K562 (cell line): ENCODE results near the gene MPZL1. TPM values are rescaled to one million over a fixed set of nuclear protein-coding genes. Genes with fewer than 3 reads are reported as not detected.
A peak's percentile ranks its signal among the peaks of the same experiment; 100 is the strongest.

ENCODE experiments used
- ARID1B ChIP-seq: fragments of 450-650 bp; IDR thresholded peaks from 2 replicates; pipeline ENCODE4 v1.6.1; 2016; ENCODE audit warnings: antibody characterized with exemption, mild to moderate bottlenecking, inconsistent platforms
- BRCA1 ChIP-seq, 2 experiments: fragments of 450-650 bp in 1 of 2; sonication (generic) in 1 of 2; formaldehyde crosslinking in 1 of 2; IDR thresholded peaks; 2 replicates each; pipeline versions ENCODE4 v1.5.0 to v1.6.1; 2017 to 2020; ENCODE audit warnings: mild to moderate bottlenecking in 1 of 2, missing genetic modification reagents in 1 of 2
- CBFA2T2 ChIP-seq: fragments of 450-650 bp; conservative IDR thresholded peaks from 2 replicates; pipeline ENCODE4 v1.6.1; 2017; ENCODE audit warnings: mild to moderate bottlenecking
- CREB1 ChIP-seq, 2 experiments: sonication (generic) in 1 of 2; formaldehyde crosslinking in 1 of 2; IDR thresholded peaks; 2 replicates each; pipeline versions ENCODE4 v1.6.1 to v1.8.0; 2012 to 2022; ENCODE audit warnings: inconsistent platforms in 1 of 2, mild to moderate bottlenecking in 1 of 2, missing genetic modification reagents in 1 of 2, moderate library complexity in 1 of 2
- GMEB1 ChIP-seq: fragments of 250-450 bp; sonication (Bioruptor Pico); IDR thresholded peaks from 2 replicates; pipeline ENCODE4 v1.4.0; 2020; ENCODE audit warnings: mild to moderate bottlenecking
- GTF2A2 ChIP-seq: IDR thresholded peaks from 2 replicates; pipeline ENCODE4 v1.6.1; 2016; ENCODE audit warnings: mild to moderate bottlenecking, missing genetic modification characterization, missing compliant biosample characterization
- HINFP ChIP-seq: fragments of 450-650 bp; conservative IDR thresholded peaks from 2 replicates; pipeline ENCODE4 v1.6.1; 2016; ENCODE audit warnings: missing genetic modification characterization, low read depth, mild to moderate bottlenecking, control low read depth, missing compliant biosample characterization
- HNRNPL ChIP-seq: fragments of 200-400 bp; formaldehyde crosslinking; IDR thresholded peaks from 2 replicates; pipeline ENCODE4 v1.6.1; 2017; ENCODE audit warnings: low read depth, mild to moderate bottlenecking, low read length
- KDM5B ChIP-seq: fragments of 200-600 bp; sonication (generic); IDR thresholded peaks from 2 replicates; pipeline ENCODE4 v1.6.1; 2012; ENCODE audit warnings: low read depth, mild to moderate bottlenecking, moderate library complexity, low read length, control low read depth, inconsistent platforms; ENCODE audit not compliant: insufficient replicate concordance
- MTA1 ChIP-seq: fragments of 450-650 bp; IDR thresholded peaks from 2 replicates; pipeline ENCODE4 v1.6.1; 2017; ENCODE audit warnings: borderline replicate concordance
- NEUROD1 ChIP-seq: fragments of 150-350 bp; IDR thresholded peaks from 2 replicates; pipeline ENCODE4 v1.6.1; 2014; ENCODE audit warnings: borderline replicate concordance, low read length, low read depth; ENCODE audit not compliant: partially characterized antibody
- NFRKB ChIP-seq: fragments of 450-650 bp; IDR thresholded peaks from 2 replicates; pipeline ENCODE4 v1.6.1; 2016; ENCODE audit warnings: low read depth
- PHF21A ChIP-seq: fragments of 450-650 bp; IDR thresholded peaks from 2 replicates; pipeline ENCODE4 v1.6.1; 2017; ENCODE audit warnings: low read depth, borderline replicate concordance
- PPARD ChIP-seq: fragments of 250-450 bp; sonication (Bioruptor Pico); IDR thresholded peaks from 2 replicates; pipeline ENCODE4 v1.8.0; 2022; ENCODE audit warnings: inconsistent platforms, mild to moderate bottlenecking, moderate library complexity
- PTRF ChIP-seq: fragments of 450-650 bp; IDR thresholded peaks from 2 replicates; pipeline ENCODE4 v1.6.1; 2016; ENCODE audit warnings: mild to moderate bottlenecking, missing genetic modification characterization, missing compliant biosample characterization
- RAD21 ChIP-seq, 2 experiments: fragments of 250-450 bp in 1 of 2; fragments of 450-650 bp in 1 of 2; sonication (Bioruptor Pico) in 1 of 2; formaldehyde crosslinking in 1 of 2; IDR thresholded peaks in 1 of 2; conservative IDR thresholded peaks in 1 of 2; 2 replicates each; pipeline versions ENCODE4 v1.4.0 to v1.8.0; 2020 to 2022; ENCODE audit warnings: mild to moderate bottlenecking in 2 of 2, moderate library complexity in 1 of 2
- RCOR1 ChIP-seq, 2 experiments: IDR thresholded peaks; 2 replicates each; pipeline ENCODE4 v1.6.1; 2012; ENCODE audit warnings: low read depth in 2 of 2, low read length in 2 of 2, borderline replicate concordance in 1 of 2, improper control_type of control experiment in 1 of 2
- SAP30 ChIP-seq: fragments of 200-600 bp; sonication (generic); IDR thresholded peaks from 2 replicates; pipeline ENCODE4 v1.6.1; 2012; ENCODE audit warnings: borderline replicate concordance, low read depth, mild to moderate bottlenecking, moderate library complexity, low read length, control low read depth, inconsistent platforms; ENCODE audit not compliant: insufficient read depth, poor library complexity, severe bottlenecking
- SP1 ChIP-seq: sonication (generic); formaldehyde crosslinking; IDR thresholded peaks from 2 replicates; pipeline ENCODE4 v1.8.1; 2022; ENCODE audit warnings: mild to moderate bottlenecking, missing genetic modification reagents
- ZNF134 ChIP-seq: fragments of 250-450 bp; sonication (Bioruptor Pico); conservative IDR thresholded peaks from 2 replicates; pipeline ENCODE4 v1.4.0; 2020
- ZNF140 ChIP-seq: fragments of 250-450 bp; sonication (Bioruptor Pico); IDR thresholded peaks from 2 replicates; pipeline ENCODE4 v1.8.0; 2021; ENCODE audit warnings: moderate library complexity, mild to moderate bottlenecking, inconsistent platforms
- ZNF668 ChIP-seq: fragments of 250-450 bp; sonication (Bioruptor Pico); IDR thresholded peaks from 2 replicates; pipeline ENCODE4 v1.8.0; 2022; ENCODE audit warnings: mild to moderate bottlenecking, inconsistent platforms
- polyA plus RNA-seq, 8 experiments: library from polyadenylated mRNA; depleted of rRNA in 4 of 8; stranded (reverse) in 5 of 8; unstranded in 3 of 8; fragments of >200 nt; fragmentation: Nextera tagmentation in 2 of 8; fragmentation: Illumina TruSeq in 1 of 8; extraction: Ambion mirVana in 2 of 8; extraction: Trizol in 1 of 8; gene quantifications; 2 replicates each; pipeline versions ENCODE4 v1.2.1 to v1.2.3, GENCODE V29; 2011 to 2014; ENCODE audit warnings: inconsistent platforms in 1 of 8, missing spikeins in 1 of 8
- total RNA-seq, 7 experiments: library from RNA; depleted of rRNA in 6 of 7; stranded (reverse); fragments of >200 nt in 6 of 7; fragmentation: Illumina TruSeq in 2 of 7; extraction: Trizol in 2 of 7; gene quantifications; 2 replicates each; pipeline versions ENCODE4 v1.2.1 to v1.2.3, GENCODE V29; 2011 to 2021; ENCODE audit warnings: low replicate concordance in 1 of 7
- TF ChIP-seq, protein P1 (sequence below): fragments of 250-450 bp; sonication (Bioruptor Pico); IDR thresholded peaks from 2 replicates; pipeline ENCODE4 v1.8.0; 2022; ENCODE audit warnings: inconsistent platforms, mild to moderate bottlenecking, moderate library complexity, borderline replicate concordance

The MPZL1 gene
- total and polyA plus RNA-seq, 9 of the 15 experiments (the other 6 are each of a cell fraction or from before 2014, with no cell fraction given) = 14.5 to 153 (median 66.5) TPM

GRCh38 chr1:167720965-167721616 lies 691 bp upstream of the MPZL1 start (continued):
- 0 out of 2 replicates have a peak, but pooled peaks have one; percentile 25 for TF ChIP-seq ARID1B
- no peak for TF ChIP-seq GMEB1 (CRISPR knock-in tag)
- no peak for TF ChIP-seq SAP30
- TF ChIP-seq ZNF140 = no peak
- TF ChIP-seq CREB1 (IDR thresholded peaks at IDR 0.05) = 0 out of 2 replicates have a peak, but pooled peaks have one; percentile 6
- TF ChIP-seq CREB1 (CRISPR knock-in tag; IDR thresholded peaks at IDR 0.05) = no peak
- TF ChIP-seq HINFP (tag) = 0 out of 2 replicates have a peak, but pooled peaks have one; percentile 15
- TF ChIP-seq PTRF (tag) = peak; percentile 18; the same call in 1 of the 2 replicates
- TF ChIP-seq CBFA2T2 = no peak
- TF ChIP-seq ZNF668 (CRISPR knock-in tag) = no peak
- peak in 1 of 2 experiments; percentile 47; a peak in 3 of 4 replicates for TF ChIP-seq RAD21 (CRISPR knock-in tag; conservative IDR thresholded peaks at IDR 0.05 in 1 of 2, IDR thresholded peaks at IDR 0.05 in 1 of 2)
- peak; percentile 27; the same call in 1 of the 2 replicates for TF ChIP-seq MTA1
- no peak for TF ChIP-seq GTF2A2 (tag)
- no peak for TF ChIP-seq HNRNPL
- TF ChIP-seq RCOR1 (IDR thresholded peaks at IDR 0.05; ENCODE audit: borderline replicate concordance in 1 of 2, low read depth in 2 of 2, low read length in 2 of 2) = peak; percentile 79 to 90; a peak in 3 of 4 replicates
- TF ChIP-seq PPARD (CRISPR knock-in tag) = no peak
- TF ChIP-seq, protein P1, sequence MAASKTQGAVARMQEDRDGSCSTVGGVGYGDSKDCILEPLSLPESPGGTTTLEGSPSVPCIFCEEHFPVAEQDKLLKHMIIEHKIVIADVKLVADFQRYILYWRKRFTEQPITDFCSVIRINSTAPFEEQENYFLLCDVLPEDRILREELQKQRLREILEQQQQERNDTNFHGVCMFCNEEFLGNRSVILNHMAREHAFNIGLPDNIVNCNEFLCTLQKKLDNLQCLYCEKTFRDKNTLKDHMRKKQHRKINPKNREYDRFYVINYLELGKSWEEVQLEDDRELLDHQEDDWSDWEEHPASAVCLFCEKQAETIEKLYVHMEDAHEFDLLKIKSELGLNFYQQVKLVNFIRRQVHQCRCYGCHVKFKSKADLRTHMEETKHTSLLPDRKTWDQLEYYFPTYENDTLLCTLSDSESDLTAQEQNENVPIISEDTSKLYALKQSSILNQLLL (CRISPR knock-in tag) = no peak
- TF ChIP-seq NFRKB = no peak
- no peak for TF ChIP-seq KDM5B
- TF ChIP-seq ZNF134 (CRISPR knock-in tag) = no peak
- TF ChIP-seq SP1 (CRISPR knock-in tag) = 0 out of 2 replicates have a peak, but pooled peaks have one; percentile 36
- peak; percentile 85; the same call in 1 of the 2 replicates for TF ChIP-seq PHF21A
- TF ChIP-seq BRCA1 (IDR thresholded peaks at IDR 0.05) = no peak
- TF ChIP-seq BRCA1 (CRISPR knock-in tag; IDR thresholded peaks at IDR 0.05) = no peak
- no peak for TF ChIP-seq NEUROD1
